ENCODE results near the gene ZFYVE27. TPM values are rescaled to one million over a fixed set of nuclear protein-coding genes. Genes with fewer than 3 reads are reported as not detected.
A peak's percentile ranks its signal among the peaks of the same experiment; 100 is the strongest.

The ZFYVE27 gene
- total RNA-seq, 1 experiment from 2014 or later = 26.0 TPM

GRCh38 chr10:97724341-97724941 lies 12.5 kb upstream of the ZFYVE27 start (continued):
- no peak for TF ChIP-seq ZNF281 (CRISPR knock-in tag; IDR thresholded peaks at IDR 0.05)
- no peak for TF ChIP-seq IRF2 (CRISPR knock-in tag; IDR thresholded peaks at IDR 0.05; ENCODE audit: borderline replicate concordance, low read depth)
- no peak for TF ChIP-seq MLX (CRISPR knock-in tag; IDR thresholded peaks at IDR 0.05)
- no peak for TF ChIP-seq CREB1 (CRISPR knock-in tag; IDR thresholded peaks at IDR 0.05)
- TF ChIP-seq TEAD4 (CRISPR knock-in tag; IDR thresholded peaks at IDR 0.05) = no peak
- no peak for TF ChIP-seq SMAD3 (CRISPR knock-in tag; IDR thresholded peaks at IDR 0.05; ENCODE audit: borderline replicate concordance)
- no peak for TF ChIP-seq AFF4 (CRISPR knock-in tag; IDR thresholded peaks at IDR 0.05; ENCODE audit: borderline replicate concordance)

- ChIA-PET CTCF (interaction anchor here (0.7 to 5.1 kb wide), 11 partner anchors 8 to 205 kb away, joined by 3 to 68 read pairs (median 5); partner anchors contain the start of genes AVPI1 and MARVELD1), POLR2A (interaction anchor here (0.6 to 2.2 kb wide), 5 partner anchors 8 to 168 kb away, joined by 3 to 9 read pairs (median 8); partner anchors contain the start of genes AVPI1 and MARVELD1)
- Mint-ChIP-seq H3K9me3 (no peaks in the 10 kb centered on the region), H3K36me3 (no peaks in the 10 kb centered on the region), H3K4me3 (peak overlapping the region; percentile 52), H3K27me3 (ENCODE audit: low read depth) (no peaks in the 10 kb centered on the region; the same call in 1 of the 2 replicates), H3K4me1 (peaks cover 10% of the 10 kb centered on the region), H3K27ac (peak overlapping the region; percentile 91; the same call in 1 of the 2 replicates)
- DNase-seq (ENCODE audit: low spot score) (peak; percentile 61), ATAC-seq (peak; percentile 97)
- TF ChIP-seq IRF2 (CRISPR knock-in tag; IDR thresholded peaks at IDR 0.05; ENCODE audit: borderline replicate concordance, low read depth) = no peak
- TF ChIP-seq TEAD1 (CRISPR knock-in tag; IDR thresholded peaks at IDR 0.05) = 0 out of 2 replicates have a peak, but pooled peaks have one; percentile 37
- no peak for TF ChIP-seq MYBL2 (CRISPR knock-in tag; IDR thresholded peaks at IDR 0.05)
- no peak for TF ChIP-seq NFYB (CRISPR knock-in tag; conservative IDR thresholded peaks at IDR 0.05; ENCODE audit: low read depth)
- no peak for TF ChIP-seq JAZF1 (CRISPR knock-in tag; IDR thresholded peaks at IDR 0.05)
- TF ChIP-seq ZSCAN18 (CRISPR knock-in tag; IDR thresholded peaks at IDR 0.05) = no peak
- TF ChIP-seq E2F5 (CRISPR knock-in tag; IDR thresholded peaks at IDR 0.05) = no peak
- no peak for TF ChIP-seq CREM (CRISPR knock-in tag; IDR thresholded peaks at IDR 0.05)
- TF ChIP-seq SP1 (CRISPR knock-in tag; conservative IDR thresholded peaks at IDR 0.05) = no peak
- TF ChIP-seq ATF2 (CRISPR knock-in tag; IDR thresholded peaks at IDR 0.05; ENCODE audit: borderline replicate concordance, low read depth) = no peak
- no peak for TF ChIP-seq CTCF (IDR thresholded peaks at IDR 0.05)
- no peak for TF ChIP-seq HMGA2 (CRISPR knock-in tag; IDR thresholded peaks at IDR 0.05)
- no peak for TF ChIP-seq ZNF317 (CRISPR knock-in tag; IDR thresholded peaks at IDR 0.05; ENCODE audit: borderline replicate concordance, low read depth)
These were observed 10.2 kb upstream of the ZFYVE27 start for GRCh38 chr10:97726636-97727178.

All from WTC11 (cell line).